HT-29 (cell line): ENCODE data around the gene KLHL30. TPM values are rescaled to one million over a fixed set of nuclear protein-coding genes. Genes with fewer than 3 reads are reported as not detected.

ENCODE experiments used
- DNase-seq: peaks from one replicate; pipeline ENCODE4 v3.0.0-alpha.2; 2015; ENCODE audit warnings: low spot score
- total RNA-seq: library from RNA; depleted of rRNA; stranded (reverse); fragments of >200 nt; shearing (Covaris generic); gene quantifications from 2 replicates; pipeline ENCODE4 v1.2.3, GENCODE V29; 2014

KLHL30 gene
- total RNA-seq, 1 experiment from 2014 or later = 1.7 TPM

DNA sequence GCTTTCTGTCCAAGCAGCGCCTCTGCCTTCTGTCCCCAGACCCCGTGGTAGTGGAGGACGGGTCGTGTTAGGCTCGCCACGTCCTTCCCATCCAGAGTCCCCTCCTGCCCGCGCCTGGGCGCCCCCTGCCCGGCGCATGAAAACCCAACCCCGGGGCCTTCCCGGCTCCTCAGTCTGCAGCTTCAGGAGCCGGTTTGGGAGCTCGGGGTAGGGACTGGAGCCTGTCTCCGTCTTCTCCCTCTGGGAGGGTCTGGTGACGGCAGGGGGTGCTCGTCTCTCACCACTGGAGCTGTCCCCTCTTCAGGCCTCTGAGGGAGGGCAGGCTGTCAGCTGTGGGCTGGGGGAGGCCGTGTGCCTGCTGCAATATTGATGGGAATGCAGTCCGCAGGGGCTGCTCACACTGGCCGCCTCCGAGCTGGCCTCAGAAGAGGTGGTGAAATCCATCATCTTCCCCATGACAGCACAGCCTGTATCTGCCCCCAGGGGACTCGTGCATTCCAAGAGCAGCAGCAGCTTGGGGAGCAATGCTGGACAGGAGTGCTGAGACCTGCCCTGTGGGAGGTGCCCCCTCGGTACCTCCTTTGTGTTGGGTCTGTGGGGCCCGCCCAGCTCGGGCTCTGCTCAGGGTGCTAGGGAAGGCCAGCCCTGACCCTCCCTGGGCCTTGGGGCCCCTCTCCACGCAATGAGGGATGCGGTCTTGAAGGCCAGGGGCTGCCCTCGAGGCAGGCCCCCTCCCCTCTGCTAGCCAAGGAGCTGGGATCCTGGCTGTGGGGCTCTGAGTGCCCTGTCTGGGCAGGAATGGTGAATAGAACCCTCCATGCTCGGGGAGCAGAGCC, 17.8 kb upstream of the KLHL30 start:
- no peak for DNase-seq

DNA sequence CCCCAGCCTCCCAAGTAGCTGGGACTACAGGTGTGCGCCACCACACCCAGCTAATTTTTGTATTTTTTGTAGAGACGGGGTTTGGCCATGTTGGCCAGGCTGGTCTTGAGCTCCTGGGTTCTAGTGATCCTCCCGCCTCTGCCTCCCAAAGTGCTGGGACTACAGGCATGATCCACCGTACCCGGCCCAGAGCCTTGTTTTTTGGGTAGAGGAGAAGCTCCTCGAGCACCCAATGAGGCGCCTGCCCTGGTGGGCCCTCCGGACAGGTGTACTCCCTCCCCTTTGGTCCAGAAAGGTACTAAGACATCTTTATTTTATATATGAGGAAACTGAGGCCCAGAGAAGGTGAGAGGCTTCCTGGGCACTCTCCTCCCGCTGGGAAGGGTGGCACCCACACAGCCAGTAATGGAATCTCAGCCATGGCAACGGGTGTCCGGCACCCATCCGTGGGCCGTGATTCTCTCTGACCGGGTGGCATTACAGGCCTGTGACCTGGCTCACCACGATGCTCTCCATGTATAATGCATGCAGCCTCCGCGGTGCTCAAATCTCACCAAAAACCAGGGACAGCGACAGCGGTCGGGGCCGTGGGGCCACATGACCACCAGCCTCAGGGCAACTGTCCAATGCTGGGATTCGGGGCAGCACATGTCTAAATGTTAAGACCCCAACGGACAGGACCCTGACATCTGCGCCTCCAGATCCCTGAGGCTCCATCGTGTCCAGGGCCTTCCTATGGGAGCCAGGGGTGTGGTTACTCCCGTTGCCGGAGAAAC, 16.8 kb upstream of the KLHL30 start:
- DNase-seq = no peak

DNA sequence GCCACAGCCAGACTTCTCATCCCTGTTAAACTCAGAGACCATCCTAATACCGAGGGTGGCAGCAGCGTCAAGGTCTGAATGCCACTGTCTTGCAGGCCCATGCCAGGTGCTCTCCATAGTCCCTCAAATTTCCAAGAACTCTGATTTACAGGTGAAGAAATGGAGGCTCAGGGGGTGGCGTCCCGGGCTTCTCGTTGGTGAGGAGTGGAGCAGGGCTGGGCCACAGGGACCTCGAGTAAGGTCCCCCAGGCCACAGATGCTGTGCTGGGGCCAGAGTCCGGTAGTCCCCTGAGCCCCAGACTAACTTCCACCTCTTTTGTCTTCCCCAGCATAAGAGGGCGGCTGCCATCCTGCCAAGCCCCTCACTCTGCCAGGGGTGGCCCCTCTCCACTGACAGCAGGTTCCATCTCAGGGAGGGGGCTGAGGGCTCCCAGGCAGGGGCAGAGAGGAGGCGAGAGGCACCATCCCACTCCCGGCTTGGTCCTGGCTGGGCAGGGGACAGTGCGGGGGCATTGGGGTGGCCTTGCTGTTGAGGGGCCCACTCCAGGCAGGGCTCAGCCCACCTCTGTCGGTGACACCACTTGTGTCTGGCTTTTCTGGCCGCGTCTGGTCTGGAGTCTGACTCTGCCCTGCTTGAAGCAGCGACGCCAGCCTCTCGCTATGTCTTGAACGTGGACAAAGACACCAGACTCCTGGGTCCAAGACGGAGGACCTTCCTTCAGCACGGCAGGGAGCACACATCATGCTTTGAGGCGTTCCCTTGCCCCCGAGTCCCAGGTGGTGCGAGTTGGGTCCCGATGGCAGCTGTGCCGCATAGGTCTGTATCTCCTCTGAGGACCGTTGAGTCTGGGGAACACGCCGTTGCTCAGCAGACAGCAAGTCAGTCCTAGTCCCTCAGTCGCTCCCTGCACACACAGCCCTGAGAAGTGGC, 15.9 kb upstream of the KLHL30 start:
- no peak for DNase-seq

DNA sequence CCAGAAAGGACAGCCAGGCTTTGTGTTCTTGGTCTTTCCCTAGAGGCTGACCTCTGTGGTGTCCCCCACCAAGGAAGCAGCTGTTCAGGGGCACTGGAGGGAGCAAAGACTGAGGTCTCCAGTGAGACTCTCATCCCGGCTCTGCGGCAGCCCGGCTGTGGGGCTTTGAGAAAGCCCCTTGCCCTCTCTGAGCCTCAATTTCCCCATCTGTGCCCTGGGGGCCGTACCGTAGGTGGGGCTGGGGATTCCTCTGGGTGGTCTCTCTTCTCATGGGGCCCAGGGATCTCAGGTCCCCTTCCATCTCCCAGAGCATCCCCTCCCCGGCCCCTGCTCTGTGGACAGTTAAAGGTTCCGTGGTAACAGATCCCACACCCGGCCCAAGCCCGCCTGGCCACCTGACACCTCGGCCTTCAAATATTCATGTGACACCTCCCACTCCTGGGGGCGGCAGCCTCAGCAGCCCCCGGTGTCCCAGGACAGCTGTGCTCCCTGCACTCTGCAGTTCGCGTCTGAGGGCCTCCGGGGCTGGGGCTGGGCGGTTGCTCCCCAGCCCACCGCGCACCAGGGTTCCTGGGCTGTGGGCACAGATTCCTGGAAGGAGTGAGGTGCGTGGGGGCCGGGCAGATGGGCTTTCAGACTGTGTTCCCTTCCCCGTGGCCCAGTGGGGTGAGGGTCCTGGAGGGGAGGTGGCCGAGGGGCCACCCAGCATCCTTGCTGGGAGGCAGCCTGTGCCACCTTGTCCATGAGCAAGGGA, 15.1 kb upstream of the KLHL30 start:
- no peak for DNase-seq

DNA sequence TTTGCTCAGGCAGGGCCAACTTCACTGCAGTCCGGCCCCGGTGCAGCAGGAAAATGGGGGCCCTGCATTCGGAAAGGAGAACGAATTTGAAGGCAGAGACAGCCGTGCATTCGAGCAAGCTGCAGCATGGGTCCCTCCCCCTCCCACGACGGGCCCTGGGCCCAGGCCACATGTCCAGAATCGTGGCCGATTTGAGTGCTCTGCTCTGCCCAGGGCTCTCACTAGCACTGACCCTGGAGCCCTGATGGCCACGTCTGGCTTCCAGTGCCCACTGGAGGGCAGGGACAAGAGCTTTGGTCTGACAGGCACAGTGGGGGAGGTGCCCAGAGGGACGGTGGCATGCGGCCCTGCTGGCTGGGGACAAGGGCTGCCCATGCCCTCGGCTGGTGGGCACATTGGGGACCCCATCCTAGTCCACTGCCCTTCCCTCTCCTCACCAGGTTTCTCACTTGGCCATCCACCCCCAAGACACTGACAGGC, 14.4 kb upstream of the KLHL30 start:
- DNase-seq = no peak

DNA sequence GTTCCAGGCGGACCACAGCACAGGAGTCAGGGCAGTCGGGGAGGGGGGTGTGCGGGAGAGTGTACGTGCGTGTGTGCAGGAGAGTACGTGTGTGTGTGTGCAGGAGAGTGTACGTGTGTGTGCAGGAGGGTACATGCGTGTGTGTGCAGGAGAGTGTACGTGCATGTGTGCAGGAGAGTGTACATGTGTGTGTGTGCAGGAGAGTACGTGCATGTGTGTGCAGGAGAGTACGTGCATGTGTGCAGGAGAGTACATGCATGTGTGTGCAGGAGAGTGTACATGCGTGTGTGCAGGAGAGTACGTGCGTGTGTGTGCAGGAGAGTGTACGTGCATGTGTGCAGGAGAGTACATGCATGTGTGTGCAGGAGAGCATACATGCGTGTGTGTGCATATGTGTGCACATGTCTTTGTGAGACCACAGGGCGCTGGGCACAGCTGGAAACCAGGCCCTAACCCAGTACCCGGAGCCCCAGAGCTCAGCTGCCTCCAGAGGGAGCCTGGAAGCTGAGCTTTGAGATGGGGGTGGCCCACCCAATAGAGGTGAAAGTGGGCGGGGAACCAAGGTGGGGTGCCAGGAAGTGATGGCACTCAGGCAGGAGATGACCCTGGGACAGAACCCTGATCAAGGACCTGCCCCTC, 13.9 kb upstream of the KLHL30 start:
- no peak for DNase-seq

DNA sequence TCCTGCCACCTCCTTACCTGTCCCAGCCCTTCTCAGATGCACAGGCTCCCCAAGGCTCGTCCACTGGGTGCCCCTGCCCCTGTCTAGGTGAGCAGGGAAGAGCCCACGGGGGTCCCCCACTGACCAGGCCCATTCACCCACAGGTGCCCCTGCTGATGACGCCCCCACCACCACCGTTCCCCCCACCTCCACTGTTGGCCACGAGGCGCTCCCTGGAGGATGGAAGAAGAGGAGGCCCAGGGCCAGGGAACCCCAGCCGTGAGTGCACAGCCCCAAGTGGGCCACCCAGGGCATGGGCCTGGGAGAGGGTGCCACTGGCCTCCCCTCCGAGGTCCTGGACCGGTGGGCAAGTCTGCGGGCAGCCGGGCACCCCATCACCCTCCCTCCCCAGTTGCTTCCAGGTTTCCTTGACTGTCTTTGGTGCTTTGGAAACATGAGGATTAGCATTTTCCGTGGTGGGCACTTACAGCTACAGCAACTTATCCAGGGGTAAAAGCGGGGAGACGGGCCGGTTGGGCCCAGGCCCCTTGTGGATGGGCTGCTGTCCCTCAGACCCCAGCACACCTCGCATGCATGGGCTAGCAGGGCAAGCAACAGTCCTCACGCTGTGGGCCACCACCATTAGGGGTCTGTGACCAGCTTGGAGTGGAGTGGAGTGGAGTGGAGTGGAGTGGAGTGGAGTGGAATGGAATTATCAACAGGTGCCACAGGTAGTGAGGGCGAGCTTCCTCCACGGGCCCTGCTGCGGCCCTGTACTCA, 13.2 kb upstream of the KLHL30 start:
- DNase-seq = no peak

DNA sequence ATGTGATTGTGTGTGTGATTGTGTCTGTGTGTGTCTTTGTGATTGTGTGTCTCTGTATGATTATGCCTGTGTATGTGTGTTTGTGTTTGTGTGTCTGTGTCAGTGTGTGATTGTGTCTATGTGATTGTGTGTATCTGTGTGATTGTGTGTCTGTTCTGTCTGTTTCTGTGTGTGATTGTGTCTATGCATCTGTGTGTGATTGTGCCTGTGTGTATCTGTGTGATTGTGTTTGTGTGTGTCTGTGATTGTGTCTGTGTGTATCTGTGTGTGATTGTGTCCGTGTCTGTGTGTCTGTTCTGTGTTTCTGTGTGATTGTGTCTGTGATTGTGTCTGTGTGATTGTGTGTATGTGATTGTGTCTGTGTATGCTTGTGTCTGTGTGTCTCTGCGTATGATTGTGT, 12.1 kb upstream of the KLHL30 start:
- no peak for DNase-seq

DNA sequence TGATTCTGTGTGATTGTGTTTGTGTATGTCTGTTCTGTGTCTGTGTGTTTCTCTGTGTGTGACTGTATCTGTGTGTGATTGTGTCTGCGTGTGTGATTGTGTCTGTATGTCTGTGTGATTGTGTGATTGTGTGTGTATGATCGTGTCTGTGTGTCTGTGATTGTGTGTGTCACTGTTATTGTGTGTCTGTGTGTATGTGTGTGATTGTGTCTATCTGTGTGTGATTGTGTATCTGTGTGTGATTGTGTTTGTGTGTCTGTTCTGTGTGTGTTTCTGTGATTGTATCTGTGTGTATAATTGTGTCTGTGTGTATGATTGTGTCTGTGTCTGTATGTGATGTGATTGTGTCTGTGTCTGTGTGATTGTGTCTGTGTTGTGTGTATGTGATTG, 11.7 kb upstream of the KLHL30 start:
- no peak for DNase-seq

DNA sequence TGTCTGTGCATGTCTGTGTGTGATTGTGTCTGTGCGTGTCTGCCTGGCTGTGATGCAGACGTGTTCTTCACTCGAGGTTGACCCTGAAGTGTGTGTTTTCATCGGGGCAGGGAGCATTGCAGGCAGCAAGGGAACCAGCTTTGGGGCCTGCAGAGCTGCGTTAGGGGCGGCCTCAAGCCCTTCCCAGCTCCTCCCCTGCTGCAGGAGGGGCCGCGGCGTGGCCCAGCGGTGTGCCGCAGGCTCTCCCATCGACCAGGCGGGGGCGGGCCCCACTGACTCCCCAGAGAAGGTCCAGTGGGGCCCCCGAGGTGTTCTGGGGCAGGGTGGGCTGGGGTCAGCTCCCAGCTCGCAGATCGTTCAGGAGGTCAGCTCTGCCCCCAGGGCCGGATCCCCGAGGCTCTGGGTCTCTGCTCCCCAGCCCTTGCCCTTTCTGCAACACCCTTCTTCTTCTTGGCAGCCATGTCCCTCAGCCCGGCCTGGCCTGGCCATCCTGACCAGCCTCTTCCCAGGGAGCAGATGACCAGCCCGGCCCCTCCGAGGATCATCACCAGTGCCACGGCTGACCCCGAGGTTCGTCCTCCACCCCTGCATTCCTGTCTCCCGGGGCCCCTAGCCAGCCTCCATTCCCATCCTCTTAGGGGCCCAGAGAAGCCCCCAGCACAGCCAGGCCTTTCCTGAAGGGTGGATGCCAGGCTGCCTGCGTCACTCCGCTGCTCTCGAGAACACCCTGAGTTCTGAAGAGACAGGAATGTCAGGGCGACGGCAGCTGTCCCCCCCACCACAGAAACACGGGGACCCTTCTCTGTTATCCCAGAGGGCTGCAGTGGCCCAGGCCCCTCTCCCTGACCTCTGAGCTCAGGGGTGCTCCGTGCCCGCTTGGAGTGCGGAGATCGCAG, 11.1 kb upstream of the KLHL30 start:
- DNase-seq = no peak

DNA sequence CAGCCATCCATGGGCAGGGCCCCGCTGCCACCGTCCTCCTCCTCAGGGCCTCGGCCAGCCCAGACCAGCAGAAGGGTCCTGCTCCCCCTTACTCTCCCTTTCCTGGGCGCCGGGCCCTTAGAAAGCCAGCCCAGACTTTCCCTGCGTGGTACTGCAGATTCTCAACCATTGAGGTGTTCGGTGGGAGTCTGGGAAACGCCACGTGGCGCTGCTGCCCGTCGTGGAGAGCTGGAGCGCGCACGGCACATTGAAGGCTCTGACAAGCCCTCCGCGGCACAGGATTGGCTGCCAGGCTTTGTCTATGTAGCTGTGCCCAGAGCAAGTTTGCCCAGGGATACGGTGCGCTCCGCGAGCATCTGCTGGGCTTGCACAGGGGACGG, 10.4 kb upstream of the KLHL30 start:
- DNase-seq = no peak

DNA sequence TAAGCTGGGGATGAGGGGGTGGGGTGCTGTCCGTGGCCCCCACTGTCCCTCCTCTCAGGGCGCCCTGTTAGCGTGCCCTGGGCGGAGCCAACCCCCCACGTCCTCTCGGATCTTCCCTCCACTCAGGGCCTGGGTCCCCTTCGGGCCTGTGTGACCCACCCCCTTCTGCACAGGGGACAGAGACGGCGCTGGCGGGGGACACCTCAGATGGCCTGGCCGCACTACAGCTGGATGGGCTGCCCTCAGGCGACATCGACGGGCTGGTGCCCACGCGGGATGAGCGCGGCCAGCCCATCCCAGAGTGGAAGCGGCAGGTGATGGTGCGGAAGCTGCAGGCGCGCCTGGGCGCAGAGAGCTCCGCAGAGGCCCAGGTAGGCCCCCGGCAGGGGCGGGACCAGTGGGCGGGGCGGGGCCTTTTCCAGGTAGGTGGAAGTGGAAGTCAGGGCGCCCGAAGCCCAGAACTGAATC, 9.9 kb upstream of the KLHL30 start:
- no peak for DNase-seq

DNA sequence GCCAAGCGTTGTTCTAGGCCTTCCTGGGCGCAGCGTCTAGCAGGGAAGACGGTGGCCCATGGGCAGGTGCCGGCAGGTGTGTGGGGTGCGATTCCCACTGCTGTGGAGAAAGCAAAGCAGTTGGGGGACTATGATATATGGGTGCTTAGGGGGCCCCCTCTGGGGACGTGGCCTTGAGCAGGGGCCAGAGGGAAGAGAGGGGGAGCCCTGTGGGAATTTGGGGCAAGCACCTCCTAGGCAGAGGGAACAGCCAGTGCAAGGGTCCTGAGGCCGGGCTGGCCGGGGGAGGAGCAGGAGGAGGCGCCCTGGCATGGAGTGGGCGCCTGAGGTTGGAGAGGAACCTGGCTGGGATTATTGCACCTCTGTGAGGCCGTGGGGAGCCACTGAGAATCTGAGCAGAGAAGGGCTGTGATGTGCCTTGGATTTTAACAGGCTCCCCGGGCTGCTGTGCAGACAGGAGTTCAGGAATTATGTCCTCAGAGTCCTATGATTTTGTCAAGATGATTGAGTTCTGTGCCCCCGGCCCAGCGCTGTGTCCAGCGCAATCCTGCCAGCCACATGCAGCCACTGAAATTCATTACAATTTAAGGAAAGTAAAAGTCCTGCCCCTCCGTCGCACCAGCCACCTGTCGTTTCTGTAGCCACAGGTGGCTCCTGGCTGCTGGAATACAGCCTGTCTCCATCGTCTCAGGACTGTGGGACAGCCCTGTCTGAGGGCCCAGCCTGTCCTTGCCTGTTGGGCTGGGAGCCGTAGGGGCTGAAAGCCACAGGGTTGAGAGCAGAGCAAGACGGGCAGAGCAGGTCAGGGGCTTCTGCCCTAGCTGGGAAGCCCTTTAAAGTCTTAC, 9.1 kb upstream of the KLHL30 start:
- DNase-seq = no peak

DNA sequence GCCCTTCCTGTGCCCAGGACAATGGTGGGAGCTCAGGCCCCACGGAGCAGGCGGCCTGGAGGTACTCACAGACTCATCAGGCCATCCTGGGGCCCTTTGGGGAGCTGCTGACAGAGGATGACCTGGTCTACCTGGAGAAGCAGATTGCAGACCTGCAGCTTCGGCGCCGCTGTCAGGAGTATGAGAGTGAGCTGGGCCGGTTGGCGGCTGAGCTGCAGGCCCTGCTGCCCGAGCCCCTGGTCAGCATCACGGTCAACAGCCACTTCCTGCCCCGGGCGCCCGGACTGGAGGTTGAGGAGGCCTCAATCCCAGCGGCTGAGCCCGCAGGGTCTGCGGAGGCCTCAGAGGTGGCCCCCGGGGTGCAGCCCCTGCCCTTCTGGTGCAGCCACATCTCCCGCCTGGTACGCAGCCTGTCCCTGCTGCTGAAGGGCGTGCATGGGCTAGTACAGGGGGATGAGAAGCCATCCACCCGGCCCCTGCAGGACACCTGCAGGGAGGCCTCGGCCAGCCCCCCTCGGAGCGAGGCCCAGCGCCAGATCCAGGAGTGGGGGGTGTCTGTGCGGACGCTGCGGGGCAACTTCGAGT, 8.3 kb upstream of the KLHL30 start:
- no peak for DNase-seq

DNA sequence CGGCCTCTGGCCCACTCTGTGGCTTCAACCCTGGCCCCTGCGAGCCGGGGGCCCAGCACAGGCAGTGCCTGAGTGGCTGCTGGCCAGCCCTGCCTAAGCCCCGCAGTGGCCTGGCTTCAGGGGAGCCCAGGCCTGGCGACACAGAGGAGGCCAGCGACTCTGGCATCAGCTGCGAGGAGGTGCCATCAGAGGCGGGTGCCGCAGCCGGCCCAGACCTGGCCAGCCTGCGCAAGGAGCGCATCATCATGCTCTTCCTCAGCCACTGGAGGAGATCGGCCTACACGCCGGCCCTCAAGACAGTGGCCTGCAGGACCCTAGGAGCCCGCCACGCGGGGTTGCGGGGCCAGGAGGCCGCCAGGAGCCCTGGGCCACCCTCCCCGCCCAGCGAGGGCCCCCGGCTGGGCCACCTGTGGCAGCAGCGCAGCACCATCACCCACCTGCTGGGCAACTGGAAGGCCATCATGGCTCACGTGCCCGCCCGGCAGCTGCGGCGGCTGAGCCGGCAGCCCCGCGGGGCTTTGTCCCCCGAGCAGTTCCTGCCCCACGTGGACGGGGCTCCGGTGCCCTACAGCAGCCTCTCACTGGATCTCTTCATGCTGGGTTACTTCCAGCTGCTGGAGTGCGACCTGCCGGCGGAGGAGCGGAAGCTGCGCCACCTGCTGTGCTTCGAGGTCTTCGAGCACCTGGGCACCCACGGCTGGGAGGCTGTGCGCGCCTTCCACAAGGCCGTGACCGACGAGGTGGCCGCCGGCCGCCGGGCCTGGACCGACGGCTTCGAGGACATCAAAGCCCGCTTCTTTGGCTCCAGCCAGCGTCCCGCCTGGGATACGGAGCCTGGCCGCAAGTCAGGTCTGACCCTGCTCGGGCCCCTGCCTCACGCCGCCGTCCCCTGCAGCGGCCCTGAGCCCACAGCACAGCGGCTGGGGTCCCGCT, 7.5 kb upstream of the KLHL30 start:
- DNase-seq = no peak

DNA sequence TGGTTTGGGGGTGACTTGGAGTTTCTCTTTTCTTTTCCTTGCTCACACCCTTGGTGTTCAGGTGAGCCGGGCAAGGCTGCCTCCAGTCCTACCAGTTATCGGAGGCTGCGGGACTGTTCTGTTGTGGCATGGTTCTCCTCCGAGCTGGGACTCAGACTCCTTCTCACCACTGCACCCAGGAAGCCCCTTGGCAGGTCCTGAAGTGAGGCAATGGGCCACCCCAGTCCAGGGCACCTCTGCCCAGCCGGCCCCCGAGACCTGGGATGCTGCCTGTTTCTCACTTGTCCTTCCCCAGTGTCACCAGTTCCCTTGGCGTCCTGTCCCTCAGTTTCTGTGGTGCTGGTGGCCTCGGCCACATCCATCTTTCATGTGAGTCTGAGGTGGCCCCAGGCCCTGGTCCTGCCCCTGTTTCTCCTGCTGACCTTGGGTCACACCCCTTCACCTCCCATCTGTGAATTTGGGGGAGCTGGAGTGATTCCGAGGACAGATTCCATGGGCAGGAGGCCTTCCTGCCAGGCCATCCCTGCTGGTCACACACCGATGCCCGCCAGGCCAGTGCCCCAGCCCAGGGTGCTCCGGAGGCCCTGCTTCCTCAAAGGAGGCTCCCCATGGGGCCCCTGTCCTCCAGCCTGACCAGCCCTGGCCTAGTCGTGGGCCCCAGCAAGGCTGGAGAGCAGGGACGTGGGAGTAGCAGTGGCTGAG, 6.6 kb upstream of the KLHL30 start:
- no peak for DNase-seq
